NCI-H2081 treated with DMSO at 0.1 percent for 48 hours (cell line): ENCODE measurements around the gene PCSK4.
A peak's percentile ranks its signal among the peaks of the same experiment; 100 is the strongest.
"Not testable (repeated sequence)": the region's sequence is repeated elsewhere in the genome, so short reads cannot be mapped to it uniquely, and the experiment has no call there.

Experiments
- DNase-seq: peaks from one replicate; lab custom pipeline; 2025; lab: John Stamatoyannopoulos, UW

PCSK4 gene

DNA sequence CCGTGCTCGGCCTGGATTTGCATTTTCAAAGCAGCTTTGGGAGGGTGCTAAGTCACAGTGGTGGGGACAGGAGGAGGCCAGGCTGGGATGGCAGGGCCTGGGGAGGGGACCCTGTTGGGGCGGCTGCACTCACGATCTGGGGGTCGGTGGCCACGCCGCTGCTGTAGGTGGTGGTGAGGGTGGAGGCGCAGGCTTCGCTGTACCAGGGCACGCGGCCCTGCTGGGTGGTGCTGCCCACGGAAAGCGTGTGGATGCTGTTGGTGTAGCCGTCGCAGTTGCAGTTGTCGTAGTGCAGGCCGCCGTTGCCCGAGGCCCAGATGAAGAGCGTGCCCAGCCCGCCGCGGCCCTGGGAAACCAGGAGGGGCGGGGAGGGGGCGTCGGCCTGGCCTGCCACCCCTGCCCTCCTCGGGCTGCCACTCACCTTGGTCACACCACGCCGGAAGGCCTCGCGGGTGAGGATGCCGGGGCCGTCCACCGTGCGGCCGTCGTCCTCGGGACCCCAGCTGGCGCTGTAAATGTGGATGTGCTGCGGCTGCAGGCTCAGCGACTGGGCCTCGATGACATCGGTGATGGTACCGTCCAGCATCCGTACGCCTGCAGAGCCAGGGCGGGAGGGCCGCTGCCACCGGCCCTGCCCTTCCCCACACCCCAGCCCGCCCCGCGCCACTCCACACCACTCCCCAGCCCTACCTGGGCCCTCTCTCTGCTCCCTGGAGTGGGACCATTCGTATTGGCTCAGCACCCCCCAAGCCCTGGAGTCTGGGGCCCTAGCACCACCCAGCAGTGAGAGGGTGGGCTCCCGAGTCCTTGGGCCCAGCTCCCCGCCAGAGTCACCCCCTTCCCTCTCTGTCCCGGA, 3.2 kb downstream of the PCSK4 start:
- DNase-seq, result no peak

DNA sequence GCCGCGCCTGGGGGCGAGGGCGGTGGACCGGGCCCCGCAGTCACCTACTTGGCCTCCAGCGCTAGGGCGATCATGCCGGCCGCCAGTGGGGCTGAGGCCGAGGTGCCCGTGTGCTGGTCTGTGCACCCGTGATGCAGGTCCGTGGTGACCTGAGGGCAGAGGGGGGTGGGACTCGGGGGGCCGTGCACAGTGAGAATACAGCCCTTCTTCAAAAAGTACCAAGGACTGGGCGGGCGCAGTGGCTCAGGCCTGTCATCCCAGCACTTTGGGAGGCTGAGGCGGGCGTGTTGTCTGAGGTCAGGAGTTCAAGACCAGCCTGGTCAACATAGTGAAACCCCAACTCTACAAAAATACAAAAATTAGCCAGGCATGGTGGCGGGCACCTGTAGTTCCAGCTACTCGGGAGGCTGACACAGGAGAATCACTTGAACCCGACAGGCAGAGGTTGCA, 6.1 kb downstream of the PCSK4 start:
- DNase-seq, result no peak

DNA sequence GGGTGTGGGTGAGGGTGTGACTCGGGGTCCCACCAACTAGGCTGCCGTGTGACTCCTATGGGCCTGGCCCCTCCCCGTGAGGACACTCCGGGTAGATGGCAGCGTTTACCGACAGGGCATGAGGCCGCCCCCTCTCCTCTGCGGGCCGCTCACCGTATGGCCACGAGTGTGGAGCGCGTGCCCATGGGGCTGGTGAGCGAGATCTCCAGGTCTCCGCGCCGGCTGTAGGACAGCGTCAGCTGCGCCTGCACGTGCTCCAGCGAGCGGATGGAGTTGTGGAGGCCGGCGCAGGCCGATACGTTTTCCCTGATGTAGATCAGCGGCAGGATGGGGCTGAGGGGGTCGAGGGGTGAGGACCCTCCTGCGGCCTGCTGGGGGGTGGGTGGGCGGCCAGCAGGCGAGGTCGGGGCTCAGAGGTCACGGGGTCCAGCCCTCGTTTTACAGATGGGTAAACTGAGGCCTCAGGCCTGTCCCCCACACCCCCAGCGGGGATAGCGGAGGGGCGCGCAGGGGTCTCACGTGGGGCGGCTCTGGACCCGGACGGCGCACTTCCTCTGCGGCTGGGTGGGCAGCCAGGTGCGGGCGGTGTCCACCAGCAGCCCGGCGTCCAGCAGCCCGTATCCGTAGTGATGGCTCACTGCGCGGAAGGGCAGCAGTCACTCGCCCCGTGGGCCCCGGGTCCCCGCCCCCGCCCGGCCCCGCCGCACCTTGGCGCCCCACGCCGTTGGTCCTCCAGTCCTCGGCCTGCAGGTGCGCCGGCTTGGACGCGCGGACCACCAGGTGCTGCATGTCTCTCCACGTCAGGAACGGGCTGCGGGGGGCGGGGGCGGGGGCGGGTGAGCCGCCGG, 6.8 kb downstream of the PCSK4 start:
- DNase-seq, result no peak

DNA sequence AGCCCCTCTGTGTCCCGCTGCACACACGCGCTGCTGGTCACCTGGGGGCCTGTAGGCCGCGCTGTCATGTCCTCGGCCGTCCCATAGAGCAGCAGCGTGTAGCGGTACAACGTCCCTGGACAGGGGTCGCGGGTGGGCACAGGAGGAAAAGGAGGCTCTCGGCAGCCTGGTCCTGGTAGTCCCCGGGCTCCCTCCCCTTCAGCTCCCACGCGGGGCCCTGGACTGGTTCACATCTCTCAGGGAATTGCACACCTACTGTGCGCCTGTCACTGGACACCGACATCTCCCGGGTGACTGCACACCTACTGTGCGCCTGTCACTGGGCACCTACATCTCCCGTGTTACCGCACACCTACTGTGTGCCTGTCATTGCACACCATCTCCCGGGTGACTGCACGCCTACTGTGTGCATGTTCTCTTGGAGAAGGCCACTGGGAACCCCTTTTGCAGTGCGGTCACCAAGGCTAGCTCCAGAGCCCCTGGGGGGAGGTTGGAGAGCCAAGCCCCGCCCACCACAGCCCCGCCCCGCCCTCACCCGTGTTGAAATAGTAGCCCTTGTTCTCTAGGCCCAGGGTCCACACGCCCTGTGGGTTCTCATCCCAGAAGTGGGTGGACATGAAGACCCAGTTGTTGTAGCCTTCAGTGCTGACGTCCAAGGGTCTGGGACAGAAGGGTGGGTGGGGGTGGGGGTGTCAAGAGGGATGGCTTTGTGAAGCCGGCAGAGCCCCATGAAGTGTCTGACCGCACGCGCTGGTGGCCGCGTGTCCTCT, 7.6 kb downstream of the PCSK4 start:
- DNase-seq, result no peak

DNA sequence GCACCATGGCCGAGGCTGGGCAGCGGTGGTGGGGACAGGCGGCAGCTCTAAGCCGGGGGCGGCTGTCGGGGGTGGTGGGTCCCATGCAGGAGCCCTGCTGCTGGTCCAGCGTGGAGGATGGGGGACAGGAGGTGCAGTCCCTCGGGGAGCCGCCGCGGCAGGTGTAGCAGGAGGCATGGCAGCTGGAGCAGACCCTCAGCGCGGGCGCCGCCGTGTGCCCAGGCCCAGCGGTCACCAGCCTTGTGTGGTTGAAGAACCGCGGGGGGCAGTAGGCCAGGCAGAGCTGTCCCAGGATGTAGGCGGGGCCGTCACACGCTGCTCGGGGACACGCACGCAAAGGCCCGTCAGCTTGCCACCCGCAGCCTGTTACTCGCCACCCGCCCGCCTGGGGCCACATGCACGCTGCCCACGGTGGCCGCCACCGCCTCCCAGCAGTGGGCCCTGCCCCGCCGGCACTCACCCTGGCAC, 8.2 kb downstream of the PCSK4 start:
- no peak for DNase-seq

DNA sequence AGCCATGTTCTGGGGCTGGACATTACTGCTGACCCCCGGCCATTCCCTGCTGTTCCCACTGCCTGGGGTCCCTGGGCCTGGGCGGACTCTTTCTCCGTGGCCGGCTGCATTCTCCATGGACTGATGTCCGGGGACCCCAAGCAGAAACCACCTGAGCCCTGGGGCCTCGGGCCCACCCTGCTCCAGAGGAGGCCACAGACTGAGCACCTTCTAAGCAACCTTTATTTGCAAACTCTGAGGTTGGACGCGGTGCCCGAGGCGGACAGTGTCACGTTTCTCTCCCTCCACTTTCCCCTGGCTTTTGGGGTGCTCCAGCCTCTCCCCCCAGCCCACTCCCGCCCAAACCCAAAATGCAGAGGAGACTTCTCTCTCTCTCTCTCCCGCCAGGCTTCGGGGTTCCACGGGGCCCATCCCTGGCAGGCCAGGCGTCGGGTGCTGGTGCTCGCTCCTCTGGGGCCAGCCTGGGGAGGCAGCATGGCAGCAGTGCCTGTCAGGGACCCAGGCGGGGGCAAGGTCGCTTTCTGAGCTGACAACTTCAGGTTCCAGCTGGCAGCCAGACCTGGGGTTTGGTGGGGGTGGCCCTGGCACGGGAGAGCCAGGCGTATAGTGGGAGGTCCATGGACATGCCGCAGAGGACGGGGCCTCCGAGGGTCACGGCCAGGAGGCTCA, 8.8 kb downstream of the PCSK4 start:
- no peak for DNase-seq

DNA sequence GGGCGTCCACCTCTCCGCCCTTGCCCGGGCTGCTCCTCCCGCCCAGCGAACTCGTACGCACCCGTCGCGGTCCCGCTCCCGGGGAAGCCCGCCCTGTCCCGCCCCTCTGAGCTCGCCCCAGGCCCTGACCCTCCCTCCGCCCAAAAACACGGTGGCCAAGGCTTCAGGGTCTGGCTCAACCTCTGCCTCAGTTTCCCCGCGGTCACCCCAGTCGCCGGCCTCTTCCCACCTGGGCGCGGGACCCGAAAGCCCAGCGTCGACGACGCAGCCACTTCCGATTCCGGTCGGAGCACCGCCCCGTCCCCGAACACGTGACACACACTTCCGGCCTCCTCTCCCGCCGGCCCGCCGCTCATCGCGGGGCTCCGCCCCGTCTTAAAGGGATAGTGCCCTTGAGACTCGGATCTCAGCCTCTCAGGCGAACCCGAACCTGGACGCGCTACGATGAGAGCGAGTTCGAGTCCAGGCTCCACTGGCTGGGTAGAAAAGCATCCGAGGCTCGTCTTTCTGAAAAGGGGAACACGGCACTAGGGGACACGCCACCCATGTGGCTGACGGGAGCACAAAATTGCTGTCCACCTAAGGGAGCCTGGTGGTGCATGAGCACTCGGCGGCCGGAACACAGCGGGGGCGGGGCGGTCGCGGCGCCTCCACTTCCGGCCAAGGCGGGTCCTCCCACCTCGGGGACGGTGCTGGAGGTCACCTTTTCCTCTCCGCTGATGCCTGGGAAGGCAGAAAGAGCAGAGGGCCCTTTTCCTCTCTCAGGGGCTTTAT, 11.0 kb downstream of the PCSK4 start, which contains the start of gene C19orf25:
TSS of gene C19orf25 (minus strand) at position 282 of the 774 bp plus-strand sequence. CDS start 312 bp downstream, outside the sequence.
- DNase-seq, result peak; percentile 74

DNA sequence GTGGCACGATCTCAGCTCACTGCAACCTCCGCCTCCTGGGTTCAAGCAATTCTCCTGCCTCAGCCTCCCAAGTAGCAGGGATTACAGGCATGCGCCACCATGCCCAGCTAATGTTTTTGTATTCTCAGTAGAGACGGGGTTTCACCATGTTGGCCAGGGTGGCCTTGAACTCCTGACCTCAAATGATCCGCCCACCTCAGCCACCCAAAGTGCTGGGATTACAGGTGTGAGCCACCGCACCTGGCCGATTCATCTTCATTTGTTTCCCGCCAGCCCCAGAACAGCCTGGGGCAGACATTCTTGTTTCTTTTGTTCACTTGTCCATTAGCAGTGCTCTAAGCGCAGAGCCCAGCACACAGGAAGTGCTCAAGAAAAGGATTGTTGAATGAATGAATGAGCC, 13.1 kb downstream of the PCSK4 start:
- DNase-seq, result not testable (repeated sequence)

DNA sequence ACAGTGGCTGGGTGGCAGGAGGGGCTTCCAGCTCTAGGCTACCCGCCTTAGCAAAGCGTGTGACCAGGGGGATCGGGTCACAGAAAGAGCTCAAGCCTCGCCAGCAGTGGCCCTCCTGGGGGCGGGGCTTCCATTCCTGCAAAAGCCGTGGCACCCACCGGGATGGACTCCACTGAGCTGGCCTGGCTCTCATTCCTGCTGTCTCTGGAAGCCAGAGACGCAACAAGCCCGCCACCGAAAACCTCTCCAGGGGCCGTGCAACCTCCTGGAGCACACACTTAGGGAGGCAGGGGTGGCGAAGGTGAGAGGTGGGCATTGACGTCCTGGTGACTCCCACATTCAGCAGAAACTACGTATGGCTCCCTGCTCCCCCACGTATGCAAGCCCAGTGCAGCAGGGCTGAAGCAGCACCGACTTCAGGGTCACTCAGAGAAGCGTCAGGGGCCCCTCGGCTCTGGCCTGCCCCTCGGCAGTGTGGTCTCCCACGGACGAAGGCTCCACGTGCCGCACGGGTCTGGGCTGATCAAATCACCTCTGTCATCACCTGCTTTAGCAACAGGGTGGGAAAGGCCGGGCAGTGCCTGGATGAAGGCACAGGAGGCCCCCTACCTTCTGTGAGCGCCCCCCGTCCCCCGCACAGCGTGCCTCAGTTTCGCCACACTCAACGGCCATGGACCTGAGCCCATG, 14.3 kb downstream of the PCSK4 start:
- no peak for DNase-seq

DNA sequence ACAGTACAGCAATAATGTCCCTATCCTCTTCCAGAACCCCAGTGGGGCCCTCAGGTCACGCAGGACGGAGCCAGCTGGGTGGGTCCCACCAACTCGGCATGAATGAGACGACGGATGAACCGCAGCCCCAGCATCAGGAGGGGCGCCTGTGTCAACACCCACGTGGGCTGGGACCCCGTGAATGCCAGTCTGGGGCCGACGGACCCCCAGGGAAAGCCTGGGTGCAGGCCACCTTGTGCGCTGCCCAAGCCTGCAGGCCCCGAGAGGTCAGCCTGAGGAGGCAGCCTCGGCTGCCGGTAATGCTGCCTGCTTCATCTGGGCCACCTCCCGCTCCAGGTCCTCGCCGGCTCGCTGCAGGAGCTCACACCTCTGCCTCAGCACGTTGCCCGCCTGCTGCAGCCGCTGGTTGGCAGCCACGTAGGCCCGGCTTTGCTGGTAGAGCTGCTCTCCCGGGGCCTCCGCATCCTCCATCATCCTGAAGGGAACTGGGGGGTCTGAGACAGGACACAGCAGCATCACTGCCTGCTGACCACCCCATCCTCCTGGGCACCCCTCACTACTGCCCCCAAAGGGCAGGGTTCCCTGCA, 15.3 kb downstream of the PCSK4 start:
- DNase-seq, result no peak

DNA sequence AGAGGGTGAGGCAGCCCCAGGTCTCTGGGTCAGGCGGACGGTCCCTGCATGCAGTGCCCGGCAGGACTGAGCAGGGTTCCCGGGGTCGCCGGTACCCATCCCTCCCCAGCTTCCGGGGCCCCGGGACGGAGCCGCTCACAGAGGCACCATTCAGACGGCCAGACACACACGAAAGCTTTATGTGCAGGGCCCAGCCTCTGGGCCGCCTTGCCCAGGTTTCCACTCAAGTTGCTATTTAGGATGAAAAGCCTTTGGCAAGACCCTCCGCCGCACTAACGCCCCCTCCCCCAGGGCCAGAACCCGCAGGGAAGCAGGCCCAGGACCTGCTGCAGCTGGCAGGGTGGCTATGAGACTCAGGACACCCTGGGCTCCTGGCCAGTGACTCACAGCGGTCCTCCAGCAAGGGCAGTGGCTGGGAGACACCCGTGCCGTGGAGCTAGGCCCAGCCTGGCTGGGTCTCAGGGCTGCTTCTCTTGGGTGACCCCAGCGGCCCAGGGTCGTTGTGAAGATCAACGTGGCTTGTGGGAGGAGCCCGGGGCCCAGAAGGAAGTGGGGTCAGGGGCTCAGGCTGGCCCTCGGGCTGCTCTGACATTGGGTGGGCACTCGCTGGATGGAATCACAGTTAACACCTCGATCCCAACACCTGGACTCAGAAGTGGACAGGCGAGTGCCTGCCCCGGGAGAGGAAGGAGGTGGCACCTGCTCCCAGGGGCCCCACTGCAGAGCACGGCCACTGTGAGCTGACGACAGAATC, 16.0 kb downstream of the PCSK4 start:
- no peak for DNase-seq

DNA sequence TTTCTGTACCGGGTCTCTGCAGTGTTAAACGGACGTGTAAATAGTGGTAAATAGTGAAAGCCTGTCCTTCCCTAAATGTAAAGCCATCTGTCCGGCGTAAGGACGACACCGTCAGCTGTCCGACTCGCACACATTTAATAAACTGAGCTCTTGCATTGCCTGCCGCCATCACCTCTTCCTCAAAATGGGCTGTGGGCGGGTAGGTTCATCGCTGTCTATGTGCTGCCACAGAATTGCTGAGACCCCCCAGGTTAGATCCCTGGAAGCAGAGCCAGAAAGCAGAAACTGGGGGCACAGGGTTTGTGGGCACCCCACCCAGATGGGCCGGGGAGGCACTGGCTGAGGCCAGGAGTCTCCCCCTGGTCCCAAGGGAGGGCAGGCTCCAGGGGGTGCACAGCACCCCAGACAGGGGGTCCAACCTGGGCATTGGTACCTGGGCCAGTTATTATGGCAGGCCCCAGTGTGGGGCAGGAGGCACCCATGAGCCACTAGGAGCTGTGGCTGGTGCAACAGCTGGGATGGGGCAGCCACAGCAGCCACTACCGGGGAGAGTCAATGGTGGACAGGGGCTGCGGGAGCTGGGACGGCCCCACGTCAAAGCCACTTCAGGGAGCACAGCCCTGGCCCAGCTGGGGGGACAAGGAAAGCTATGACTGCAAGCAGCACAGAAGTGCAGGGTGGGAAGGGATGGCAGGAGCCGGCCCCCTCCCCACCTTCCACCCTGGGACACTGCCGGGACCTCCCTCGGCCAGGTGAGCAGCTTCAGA, 16.9 kb downstream of the PCSK4 start:
- no peak for DNase-seq

DNA sequence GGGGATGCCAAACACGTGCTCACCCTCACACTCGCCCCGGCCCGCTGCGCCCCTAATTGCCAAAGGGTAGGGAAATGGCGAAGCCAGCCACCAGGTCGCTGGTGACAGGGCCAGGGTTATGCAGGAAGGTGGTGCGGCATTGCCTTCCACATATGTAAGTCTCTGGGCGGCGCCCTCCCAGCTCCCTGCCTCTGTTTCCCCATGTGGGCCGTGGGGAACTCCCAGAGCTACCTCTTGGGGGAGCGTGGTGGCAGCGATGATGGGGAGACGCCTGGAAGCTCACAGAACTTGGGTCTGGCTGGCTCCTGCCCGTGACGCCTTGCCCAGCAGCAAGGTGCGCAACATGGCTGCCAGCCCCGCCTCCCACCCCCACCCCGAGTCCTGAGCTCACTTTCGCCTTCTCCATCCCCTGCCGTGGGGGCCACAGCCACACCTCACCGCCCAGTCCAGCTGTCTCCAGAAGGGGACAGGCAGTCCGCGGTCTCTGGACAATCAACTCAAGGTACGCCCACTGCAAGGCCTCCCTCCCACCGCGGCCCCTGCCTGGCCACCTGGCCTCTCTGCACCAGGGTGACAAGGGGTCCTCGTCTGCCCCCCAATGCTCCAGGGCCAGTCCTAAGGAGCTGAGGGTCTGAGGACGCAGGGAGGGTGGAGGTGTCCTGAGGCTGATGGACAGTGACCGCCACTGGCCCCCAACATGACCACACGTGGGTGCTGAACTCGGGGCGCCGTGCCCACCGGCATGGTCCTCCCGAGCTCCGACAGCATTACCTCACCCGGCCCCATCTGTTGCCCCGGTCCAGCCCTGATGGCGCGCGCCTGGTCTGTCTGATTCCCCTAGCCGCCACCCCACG, 17.7 kb downstream of the PCSK4 start:
- DNase-seq, result no peak

DNA sequence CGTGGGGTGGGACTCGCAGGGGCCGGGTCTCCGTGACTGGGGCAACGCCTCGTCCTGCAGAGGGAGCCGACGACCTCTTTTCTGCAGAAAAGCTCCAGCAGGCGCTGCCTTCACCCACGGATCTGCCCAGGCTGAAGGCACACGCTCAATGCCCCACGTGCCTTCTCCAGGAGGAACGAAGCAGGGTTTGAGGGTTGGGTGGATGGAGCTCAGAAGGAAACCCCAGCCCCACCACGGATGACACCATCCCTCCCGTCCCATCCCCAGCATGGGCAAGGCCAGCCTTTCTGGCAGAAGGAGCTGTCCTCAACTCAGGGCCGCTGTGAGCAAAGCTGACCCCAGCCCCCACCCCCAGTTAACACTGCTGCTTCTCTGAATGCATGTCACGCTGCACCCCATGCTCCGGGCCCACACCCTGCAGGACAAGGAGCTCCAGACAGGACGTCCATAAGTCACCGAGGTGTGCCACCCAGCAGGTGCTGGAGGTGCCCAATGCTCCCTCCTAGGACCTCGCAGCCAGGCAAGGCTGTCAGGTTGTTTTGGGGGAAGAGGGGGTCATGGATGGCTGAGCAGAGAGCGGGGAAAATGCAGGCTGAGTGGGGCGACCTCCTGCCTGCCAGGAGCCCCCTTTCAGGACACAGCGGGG, 18.5 kb downstream of the PCSK4 start:
- DNase-seq, result no peak

DNA sequence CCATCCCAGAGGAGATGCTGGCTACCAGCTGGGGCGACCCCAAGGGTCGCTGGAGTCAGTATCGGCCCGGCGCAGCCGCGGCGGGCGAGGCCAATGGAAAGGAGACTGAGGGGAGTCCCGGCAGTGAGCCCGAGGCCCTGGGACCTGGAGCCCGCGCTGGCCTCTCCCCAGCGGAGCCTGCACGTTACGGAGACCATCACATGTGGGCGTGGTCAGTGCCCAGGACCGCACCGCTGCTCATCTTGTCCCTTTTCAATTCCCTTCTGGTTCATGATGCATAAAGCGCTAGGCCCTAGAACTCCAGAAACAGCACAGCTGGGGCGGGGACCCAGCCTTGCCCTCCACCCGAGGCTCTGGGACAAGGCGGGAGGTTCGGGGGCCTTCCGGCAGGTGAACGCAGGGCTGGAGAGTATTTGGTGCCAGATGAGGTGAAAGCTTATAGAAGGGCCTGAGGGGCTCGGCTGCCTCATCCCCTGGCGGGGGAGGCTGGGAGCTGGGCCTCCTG, 19.1 kb downstream of the PCSK4 start:
- no peak for DNase-seq

DNA sequence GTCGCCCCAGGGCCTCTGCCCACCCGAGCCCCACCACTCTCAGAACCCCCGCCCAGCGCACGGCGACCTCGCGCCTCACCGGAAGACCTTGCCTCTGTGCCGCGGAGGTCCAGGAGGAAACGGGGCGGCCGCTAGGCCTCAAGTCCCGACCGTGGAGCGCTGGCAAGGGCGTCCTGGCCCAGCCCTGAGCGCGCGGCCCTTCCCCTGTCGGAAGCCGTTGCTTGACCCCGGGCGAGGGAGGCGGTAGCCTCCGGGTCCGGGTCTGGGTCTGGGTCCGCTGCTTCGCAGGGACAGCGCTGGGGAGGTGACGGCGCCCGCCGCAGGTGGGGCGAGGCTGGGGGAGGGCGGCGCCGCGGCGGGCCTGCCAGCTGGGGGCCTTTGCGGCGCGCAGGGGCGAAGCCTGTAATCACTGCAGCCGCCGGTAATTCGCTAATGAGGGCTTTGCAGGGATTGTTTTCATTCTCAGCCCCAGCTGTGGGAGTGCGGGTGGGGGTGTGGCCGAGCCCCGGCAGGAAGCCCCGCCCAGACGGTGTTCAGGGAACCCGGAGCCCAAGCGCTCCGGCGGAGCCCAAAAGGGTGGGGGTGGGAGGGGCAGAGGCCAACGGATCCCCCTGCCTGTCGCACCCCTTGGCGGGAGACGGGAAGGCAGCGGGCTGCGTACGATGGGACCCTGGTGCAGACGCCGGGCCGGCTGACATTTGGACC, 19.7 kb downstream of the PCSK4 start:
- DNase-seq, result peak; percentile 9
